ENCODE measurements around the gene CACNA2D3.

CACNA2D3 gene

GRCh38 chr3:54541369-54541768, 419.0 kb downstream of the CACNA2D3 start:
- FAIRE-seq = no peak

- no peak for FAIRE-seq
Measured at GRCh38 chr3:54543446-54543845, 421.1 kb downstream of the CACNA2D3 start.

DNA sequence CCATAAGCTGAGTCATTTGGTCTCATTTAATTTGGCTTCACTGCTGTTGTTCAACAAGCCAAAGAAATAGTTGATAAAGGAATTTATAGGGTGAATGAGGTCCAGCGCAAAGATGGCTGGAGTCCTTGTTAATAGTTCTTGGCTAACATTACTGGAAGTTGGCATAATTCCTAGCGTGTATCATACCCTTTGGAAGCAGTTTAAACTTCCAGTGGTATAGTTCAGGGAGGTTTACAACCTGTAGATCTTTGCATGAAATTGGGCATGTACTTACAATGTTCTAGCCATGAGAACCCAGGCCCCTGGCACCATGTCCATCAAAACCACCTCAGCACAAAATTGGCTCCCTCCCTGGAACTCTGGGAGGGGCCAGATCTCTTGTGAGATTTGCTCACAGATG, 424.7 kb downstream of the CACNA2D3 start:
- no peak for FAIRE-seq

DNA sequence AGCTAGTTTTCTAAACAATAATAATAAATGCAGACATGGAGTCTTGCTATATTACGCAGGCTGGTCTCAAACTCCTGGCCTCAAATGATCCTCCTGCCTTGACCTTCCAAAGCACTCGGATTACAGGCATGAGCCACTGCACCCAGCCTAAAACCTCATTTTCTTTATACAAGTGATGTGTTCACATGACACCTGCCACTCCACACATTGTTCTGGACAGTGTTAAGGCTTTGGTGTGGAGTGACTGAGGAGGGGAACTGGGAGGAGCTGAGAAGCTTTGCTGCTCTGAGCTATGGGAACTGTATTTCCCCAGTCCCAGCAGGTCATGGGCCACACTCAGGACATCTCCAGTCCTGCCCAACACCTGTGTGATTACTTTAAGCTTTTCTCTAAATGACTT, 425.5 kb downstream of the CACNA2D3 start:
- FAIRE-seq = no peak

GRCh38 chr3:54549607-54550220, 427.4 kb downstream of the CACNA2D3 start:
- FAIRE-seq = no peak

GRCh38 chr3:54550221-54550977, 428.0 kb downstream of the CACNA2D3 start:
- FAIRE-seq = no peak

- no peak for FAIRE-seq
Measured at GRCh38 chr3:54556630-54557029, 434.3 kb downstream of the CACNA2D3 start.

- FAIRE-seq = no peak
Measured at GRCh38 chr3:54557538-54558428, 435.4 kb downstream of the CACNA2D3 start.

GRCh38 chr3:54563501-54564200, 441.3 kb downstream of the CACNA2D3 start:
- FAIRE-seq = no peak

- no peak for FAIRE-seq
Measured at GRCh38 chr3:54564374-54564925, 442.1 kb downstream of the CACNA2D3 start.

DNA sequence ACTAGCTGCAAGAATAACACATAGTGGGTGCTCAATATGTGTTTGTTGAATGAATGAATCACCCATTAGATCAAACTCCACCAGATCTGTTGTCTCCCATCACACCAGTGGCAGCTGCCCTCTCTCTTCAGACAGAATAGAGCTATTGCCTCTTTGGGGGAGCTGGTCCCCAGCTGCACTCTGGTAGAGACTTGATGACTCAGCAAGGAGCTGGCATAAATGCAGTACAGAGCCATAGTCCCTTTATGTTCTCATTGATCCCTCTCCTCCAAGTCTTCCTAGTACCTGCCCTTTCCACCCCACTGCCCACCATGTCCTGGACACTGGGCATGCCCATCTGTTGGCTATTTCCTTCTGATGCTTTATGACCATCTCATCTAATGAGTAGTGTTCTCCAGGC, 443.6 kb downstream of the CACNA2D3 start:
- FAIRE-seq = no peak

DNA sequence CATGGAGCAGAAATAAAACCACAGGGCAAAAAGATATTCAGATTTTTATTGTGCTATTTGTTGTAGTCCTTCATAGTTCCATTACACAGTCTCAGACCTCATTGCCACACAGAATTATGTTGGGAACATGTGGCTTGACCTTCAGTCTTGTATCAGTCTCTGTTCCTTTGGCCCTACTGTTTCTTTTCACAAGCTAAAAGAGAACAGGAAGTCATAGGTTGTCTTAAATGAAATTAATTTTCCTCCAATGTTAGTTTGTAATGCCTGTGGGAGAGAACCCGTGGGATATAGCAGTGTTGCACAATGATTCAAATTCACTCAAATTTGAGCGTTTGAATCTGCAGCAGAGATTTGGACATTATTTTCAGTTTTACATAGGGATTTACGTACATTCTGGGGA, 445.6 kb downstream of the CACNA2D3 start:
- no peak for FAIRE-seq

- no peak for FAIRE-seq
Measured at GRCh38 chr3:54570008-54570407, 447.7 kb downstream of the CACNA2D3 start.

- no peak for FAIRE-seq
Measured at GRCh38 chr3:54572197-54572895, 450.0 kb downstream of the CACNA2D3 start.

DNA sequence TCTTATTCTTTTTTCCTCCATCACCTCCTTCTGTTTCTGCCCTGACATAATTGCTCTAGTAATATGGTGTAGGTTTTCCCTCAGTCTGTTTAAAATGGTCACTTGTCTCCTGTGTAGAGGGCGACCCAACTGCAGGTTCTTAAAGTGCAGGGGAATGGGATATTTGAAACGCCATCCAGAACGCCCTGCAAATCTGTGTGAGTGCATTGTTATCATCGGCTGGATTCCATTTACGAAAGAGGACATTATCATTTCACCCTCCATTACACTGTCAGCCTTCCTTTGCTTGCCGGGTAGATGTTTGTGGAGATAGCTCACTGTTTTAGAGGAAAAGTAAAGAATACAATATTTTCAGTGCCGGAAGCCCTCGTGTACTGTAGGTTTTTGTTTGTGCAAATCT, 451.5 kb downstream of the CACNA2D3 start:
- FAIRE-seq = no peak

DNA sequence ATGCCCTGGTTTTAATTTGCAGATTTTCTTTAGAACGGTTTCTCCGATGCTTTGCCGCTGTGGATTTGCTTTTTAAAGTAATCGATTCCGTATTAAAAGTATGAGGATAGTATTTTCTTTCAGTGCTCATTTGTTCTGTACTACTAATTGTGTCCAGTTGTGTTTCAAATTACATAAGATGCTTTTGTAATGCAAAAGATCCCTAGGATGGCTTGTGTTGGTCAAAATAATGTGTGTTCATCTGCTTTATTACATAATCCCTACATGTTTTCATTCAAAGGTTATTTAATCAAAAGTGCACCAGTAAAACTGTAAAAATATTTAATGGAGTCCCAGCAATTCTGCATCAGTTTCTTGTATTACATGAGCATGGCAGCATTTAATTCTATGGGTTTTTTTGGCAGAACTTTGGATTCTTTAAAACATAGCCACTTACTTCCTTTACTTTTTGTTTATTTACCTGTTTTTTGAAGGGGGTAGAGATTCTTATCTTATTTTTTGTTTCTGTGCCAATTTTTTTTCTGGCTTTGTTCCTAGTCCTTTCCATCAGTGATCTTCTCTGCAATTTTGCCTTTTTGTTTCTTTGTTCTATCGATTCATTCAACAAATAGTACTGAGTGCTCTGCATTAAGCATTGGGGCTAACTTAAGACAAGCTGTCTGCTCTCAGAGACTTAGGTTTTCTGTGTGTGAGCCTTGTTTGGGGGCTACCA, 452.7 kb downstream of the CACNA2D3 start:
- FAIRE-seq = no peak

DNA sequence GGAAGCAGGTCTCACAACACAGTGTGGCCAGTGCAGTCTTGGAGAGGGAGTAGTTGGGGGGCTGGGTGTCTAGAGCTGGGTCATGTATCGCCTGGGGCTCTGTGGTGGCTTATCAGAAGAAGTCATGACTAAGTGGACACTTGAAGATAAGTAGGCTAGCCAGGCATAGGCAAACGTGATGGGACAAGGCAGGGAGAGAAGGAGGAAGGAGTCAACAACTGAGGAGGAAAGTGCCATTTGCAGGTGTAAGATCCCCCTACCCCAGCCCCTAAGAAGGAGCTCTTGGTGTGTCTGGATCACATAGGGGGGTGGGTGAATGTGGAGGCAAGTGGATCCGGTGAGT, 453.2 kb downstream of the CACNA2D3 start:
- FAIRE-seq = no peak

GRCh38 chr3:54577313-54577712, 455.0 kb downstream of the CACNA2D3 start:
- FAIRE-seq = no peak

- no peak for FAIRE-seq
Measured at GRCh38 chr3:54578417-54578816, 456.1 kb downstream of the CACNA2D3 start.

- no peak for FAIRE-seq
Measured at GRCh38 chr3:54580453-54580852, 458.1 kb downstream of the CACNA2D3 start.

DNA sequence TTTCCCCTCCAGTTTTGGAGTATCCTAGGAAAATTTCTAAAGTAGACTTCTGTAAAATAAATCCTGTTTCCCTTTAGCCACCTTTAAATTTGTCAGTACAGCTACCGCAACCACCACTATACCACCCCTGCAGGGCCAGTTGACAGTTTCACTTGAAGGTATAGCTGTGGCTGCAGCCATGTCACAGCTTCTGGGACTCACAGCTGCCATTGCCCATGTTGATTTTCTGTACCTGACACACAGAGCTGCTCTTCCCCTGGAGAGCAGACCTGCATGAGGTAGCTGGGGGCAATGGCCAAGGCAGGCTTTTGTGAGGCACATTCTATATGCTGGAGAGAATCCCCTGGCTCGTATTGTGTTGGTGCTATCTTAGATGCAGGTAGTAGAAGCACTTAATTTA, 460.1 kb downstream of the CACNA2D3 start:
- no peak for FAIRE-seq
